HK-2 (cell line): ENCODE measurements around the gene ANTXRL.
"Not testable (repeated sequence)": the region's sequence is repeated elsewhere in the genome, so short reads cannot be mapped to it uniquely, and the experiment has no call there.

ENCODE experiments used
- DNase-seq: peaks from one replicate; pipeline ENCODE4 v3.0.0-alpha.2; 2018; ENCODE audit not compliant: unreplicated experiment

Gene ANTXRL

GRCh38 chr10:46330894-46331293, 44.1 kb downstream of the ANTXRL start:
- no peak for DNase-seq

- DNase-seq = not testable (repeated sequence)
Observed at GRCh38 chr10:46365484-46365883, 78.7 kb downstream of the ANTXRL start.

- DNase-seq = not testable (repeated sequence)
Observed at GRCh38 chr10:46367209-46367608, 80.4 kb downstream of the ANTXRL start.

GRCh38 chr10:46367666-46368240, 81.0 kb downstream of the ANTXRL start:
- DNase-seq = not testable (repeated sequence)

GRCh38 chr10:46368956-46369355, 82.2 kb downstream of the ANTXRL start:
- DNase-seq = not testable (repeated sequence)

GRCh38 chr10:46374410-46374809, 87.6 kb downstream of the ANTXRL start:
- not testable (repeated sequence) for DNase-seq

- not testable (repeated sequence) for DNase-seq
Observed at GRCh38 chr10:46375406-46375805, 88.6 kb downstream of the ANTXRL start, which contains the start of gene ANXA8L1. ANXA8L1 (plus strand) TSS chr10:46375776; CDS start chr10:46375852, 76 bp downstream.

GRCh38 chr10:46377022-46377421, 90.2 kb downstream of the ANTXRL start:
- DNase-seq = not testable (repeated sequence)

GRCh38 chr10:46377651-46378050, 90.9 kb downstream of the ANTXRL start:
- not testable (repeated sequence) for DNase-seq

- not testable (repeated sequence) for DNase-seq
Observed at GRCh38 chr10:46378108-46378507, 91.3 kb downstream of the ANTXRL start.

- DNase-seq = not testable (repeated sequence)
Observed at GRCh38 chr10:46379233-46379848, 92.5 kb downstream of the ANTXRL start.
